GM18951 (cell line): Measurements from ENCODE around the gene CUX1.
"Not testable (repeated sequence)": the region's sequence is repeated elsewhere in the genome, so short reads cannot be mapped to it uniquely, and the experiment has no call there.

Experiments
- POLR2A ChIP-seq: IDR thresholded peaks from 4 replicates; pipeline ENCODE4 v1.6.1; 2011; ENCODE audit warnings: mild to moderate bottlenecking; ENCODE audit not compliant: insufficient read length, insufficient read depth; ENCODE audit errors: extremely low read depth
- in situ Hi-C: fragments of 300-500 bp; cut with MboI; formaldehyde crosslinking; loops from one replicate; pipeline ENCODE4 v1.12.0; 2022; ENCODE audit warnings: low sequenced_read_pairs, mixed read lengths, inconsistent platforms; ENCODE audit not compliant: unreplicated experiment

CUX1 gene

GRCh38 chr7:101998029-101998905, 180.8 kb downstream of the CUX1 start:
- TF ChIP-seq POLR2A, result no peak
- in situ Hi-C loops, result no loop called here

- in situ Hi-C loops, result no loop called here
- TF ChIP-seq POLR2A, result no peak
These were observed 181.4 kb downstream of the CUX1 start for GRCh38 chr7:101998906-101999240.

GRCh38 chr7:101999393-101999792, 182.0 kb downstream of the CUX1 start:
- no peak for TF ChIP-seq POLR2A
- in situ Hi-C loops, result no loop called here

GRCh38 chr7:102000123-102000522, 182.7 kb downstream of the CUX1 start:
- in situ Hi-C loops, result no loop called here
- no peak for TF ChIP-seq POLR2A

- TF ChIP-seq POLR2A, result no peak
- in situ Hi-C loops, result no loop called here
These were observed 186.8 kb downstream of the CUX1 start for GRCh38 chr7:102004229-102004628.

GRCh38 chr7:102004848-102005247, 187.4 kb downstream of the CUX1 start:
- in situ Hi-C loops, result no loop called here
- no peak for TF ChIP-seq POLR2A

- in situ Hi-C loops, result no loop called here
- no peak for TF ChIP-seq POLR2A
These were observed 188.6 kb downstream of the CUX1 start for GRCh38 chr7:102005933-102006480.

- TF ChIP-seq POLR2A, result no peak
- in situ Hi-C loops, result no loop called here
These were observed 189.3 kb downstream of the CUX1 start for GRCh38 chr7:102006695-102007094.

- in situ Hi-C loops, result no loop called here
- TF ChIP-seq POLR2A, result no peak
These were observed 191.3 kb downstream of the CUX1 start for GRCh38 chr7:102008535-102009262.

GRCh38 chr7:102009628-102010027, 192.2 kb downstream of the CUX1 start:
- in situ Hi-C loops, result no loop called here
- TF ChIP-seq POLR2A, result no peak

- in situ Hi-C loops, result not testable (repeated sequence)
These were observed 194.8 kb downstream of the CUX1 start for GRCh38 chr7:102012112-102012830.

- no peak for TF ChIP-seq POLR2A
- in situ Hi-C loops, result no loop called here
These were observed 195.6 kb downstream of the CUX1 start for GRCh38 chr7:102012941-102013461.

GRCh38 chr7:102018876-102019275, 201.4 kb downstream of the CUX1 start:
- no peak for TF ChIP-seq POLR2A
- in situ Hi-C loops, result no loop called here
